Measurements from ENCODE around the gene PTPRS.
"Not testable (repeated sequence)": the region's sequence is repeated elsewhere in the genome, so short reads cannot be mapped to it uniquely, and the experiment has no call there.

DNA sequence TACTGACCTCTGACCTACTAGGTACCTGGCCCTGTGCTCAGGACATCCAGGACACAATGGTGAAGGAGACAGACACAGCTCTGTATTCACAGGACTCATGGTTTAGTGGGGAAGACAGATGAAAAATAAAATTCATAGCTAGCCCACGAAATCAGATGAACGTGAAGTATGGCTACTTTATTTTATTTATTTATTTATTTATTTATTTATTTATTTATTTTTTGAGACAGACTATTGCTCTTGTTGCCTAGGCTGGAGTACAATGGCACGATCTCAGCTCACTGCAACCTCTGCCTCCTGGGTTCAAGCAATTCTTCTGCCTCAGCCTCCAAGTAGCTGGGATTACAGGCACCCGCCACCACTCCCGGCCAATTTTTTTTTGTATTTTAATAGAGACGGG, 40.6 kb upstream of the PTPRS start:
- TF ChIP-seq, protein P1, sequence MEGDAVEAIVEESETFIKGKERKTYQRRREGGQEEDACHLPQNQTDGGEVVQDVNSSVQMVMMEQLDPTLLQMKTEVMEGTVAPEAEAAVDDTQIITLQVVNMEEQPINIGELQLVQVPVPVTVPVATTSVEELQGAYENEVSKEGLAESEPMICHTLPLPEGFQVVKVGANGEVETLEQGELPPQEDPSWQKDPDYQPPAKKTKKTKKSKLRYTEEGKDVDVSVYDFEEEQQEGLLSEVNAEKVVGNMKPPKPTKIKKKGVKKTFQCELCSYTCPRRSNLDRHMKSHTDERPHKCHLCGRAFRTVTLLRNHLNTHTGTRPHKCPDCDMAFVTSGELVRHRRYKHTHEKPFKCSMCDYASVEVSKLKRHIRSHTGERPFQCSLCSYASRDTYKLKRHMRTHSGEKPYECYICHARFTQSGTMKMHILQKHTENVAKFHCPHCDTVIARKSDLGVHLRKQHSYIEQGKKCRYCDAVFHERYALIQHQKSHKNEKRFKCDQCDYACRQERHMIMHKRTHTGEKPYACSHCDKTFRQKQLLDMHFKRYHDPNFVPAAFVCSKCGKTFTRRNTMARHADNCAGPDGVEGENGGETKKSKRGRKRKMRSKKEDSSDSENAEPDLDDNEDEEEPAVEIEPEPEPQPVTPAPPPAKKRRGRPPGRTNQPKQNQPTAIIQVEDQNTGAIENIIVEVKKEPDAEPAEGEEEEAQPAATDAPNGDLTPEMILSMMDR (IDR thresholded peaks at IDR 0.05), result not testable (repeated sequence)
- TF ChIP-seq POLR2AphosphoS5, POLR2A, EP300 (IDR thresholded peaks at IDR 0.05): not testable (repeated sequence)

All from sigmoid colon (tissue), 4 donors.